ENCODE data around the gene PTRH2. TPM values are rescaled to one million over a fixed set of nuclear protein-coding genes. Genes with fewer than 3 reads are reported as not detected.

Gene PTRH2
- total and polyA plus RNA-seq, 2 donors (not counting 3 experiments of a cell fraction or from before 2014, with no cell fraction given): 40.1 to 46.7 TPM

DNA sequence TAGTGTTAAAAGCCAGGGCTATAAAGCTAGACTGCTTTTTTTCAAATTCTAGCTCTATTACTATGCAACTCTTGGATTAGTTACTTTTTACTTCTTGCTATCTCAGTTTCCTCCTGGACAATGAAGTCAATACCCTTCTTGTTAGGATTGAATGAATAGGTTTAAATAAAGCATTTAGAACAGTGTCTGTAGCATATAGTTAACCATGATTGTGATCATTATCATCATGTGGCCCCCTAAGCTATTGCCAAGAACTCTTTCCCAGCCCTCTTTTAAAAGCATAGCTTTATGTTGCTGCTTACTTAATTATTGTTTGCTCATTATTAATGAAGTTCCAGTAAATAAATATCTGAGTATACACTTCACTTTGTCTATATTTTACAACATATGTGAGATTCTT is 4.7 kb upstream of the PTRH2 start:
- H3K27me3 ChIP-seq (ENCODE audit: control insufficient read depth in 2 of 2, insufficient read depth in 2 of 2, low read length in 2 of 2): no peaks in the 10 kb centered on the region
- no peaks in the 10 kb centered on the region for H4K20me1 ChIP-seq (replicated peaks; ENCODE audit: control insufficient read depth, extremely low read depth, insufficient read depth, low read length)
- BruUV-seq (replicated peaks): no TSS peak
- H3K36me3 ChIP-seq (ENCODE audit: control insufficient read depth in 2 of 2, extremely low read depth in 1 of 2, insufficient read depth in 2 of 2, low read length in 2 of 2): no peaks in the 10 kb centered on the region
- TF ChIP-seq, protein P1, sequence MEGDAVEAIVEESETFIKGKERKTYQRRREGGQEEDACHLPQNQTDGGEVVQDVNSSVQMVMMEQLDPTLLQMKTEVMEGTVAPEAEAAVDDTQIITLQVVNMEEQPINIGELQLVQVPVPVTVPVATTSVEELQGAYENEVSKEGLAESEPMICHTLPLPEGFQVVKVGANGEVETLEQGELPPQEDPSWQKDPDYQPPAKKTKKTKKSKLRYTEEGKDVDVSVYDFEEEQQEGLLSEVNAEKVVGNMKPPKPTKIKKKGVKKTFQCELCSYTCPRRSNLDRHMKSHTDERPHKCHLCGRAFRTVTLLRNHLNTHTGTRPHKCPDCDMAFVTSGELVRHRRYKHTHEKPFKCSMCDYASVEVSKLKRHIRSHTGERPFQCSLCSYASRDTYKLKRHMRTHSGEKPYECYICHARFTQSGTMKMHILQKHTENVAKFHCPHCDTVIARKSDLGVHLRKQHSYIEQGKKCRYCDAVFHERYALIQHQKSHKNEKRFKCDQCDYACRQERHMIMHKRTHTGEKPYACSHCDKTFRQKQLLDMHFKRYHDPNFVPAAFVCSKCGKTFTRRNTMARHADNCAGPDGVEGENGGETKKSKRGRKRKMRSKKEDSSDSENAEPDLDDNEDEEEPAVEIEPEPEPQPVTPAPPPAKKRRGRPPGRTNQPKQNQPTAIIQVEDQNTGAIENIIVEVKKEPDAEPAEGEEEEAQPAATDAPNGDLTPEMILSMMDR (IDR thresholded peaks at IDR 0.05; ENCODE audit: extremely low read depth in 1 of 2, insufficient read depth in 1 of 2, low read depth in 1 of 2, low read length in 2 of 2): no peak
- TF ChIP-seq POLR2A (IDR thresholded peaks at IDR 0.05; ENCODE audit: low read depth, low read length): no peak
- TF ChIP-seq, protein P2, sequence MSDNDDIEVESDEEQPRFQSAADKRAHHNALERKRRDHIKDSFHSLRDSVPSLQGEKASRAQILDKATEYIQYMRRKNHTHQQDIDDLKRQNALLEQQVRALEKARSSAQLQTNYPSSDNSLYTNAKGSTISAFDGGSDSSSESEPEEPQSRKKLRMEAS (IDR thresholded peaks at IDR 0.05; ENCODE audit: insufficient read depth, insufficient read length): no peak
- TF ChIP-seq MYC (IDR thresholded peaks at IDR 0.05; ENCODE audit: low read depth, low read length): no peak
- no peak for TF ChIP-seq EZH2 (IDR thresholded peaks at IDR 0.05; ENCODE audit: borderline replicate concordance, low read depth, low read length, severe bottlenecking)
- no peak overlapping the region for H2AFZ ChIP-seq (ENCODE audit: low read depth, low read length)
- H3K79me2 ChIP-seq (ENCODE audit: control insufficient read depth, insufficient read depth, low read length): peaks cover 85% of the 10 kb centered on the region
- no peak overlapping the region for H3K9ac ChIP-seq (replicated peaks; ENCODE audit: extremely low read depth, insufficient read depth, low read length)
- intact Hi-C loops (cut with micrococcal nuclease) (no loop called here), dilution Hi-C loops (cut with MboI; ENCODE audit: extremely low pct_ligation_motif_present, low sequenced_read_pairs) (no loop called here)
- no peak overlapping the region for H3K27ac ChIP-seq (ENCODE audit: insufficient read depth, low read depth, low read length)
- POLR2A ChIA-PET: no interaction called here
- no peak overlapping the region for H3K4me3 ChIP-seq (replicated peaks in 1 of 3; ENCODE audit: insufficient read depth in 1 of 3, low read depth in 1 of 3, low read length in 3 of 3)
- DNase-seq (ENCODE audit: low read depth, low spot score): no peak
- peaks cover 13% of the 10 kb centered on the region for H3K4me1 ChIP-seq (ENCODE audit: control insufficient read depth, extremely low read depth, insufficient read depth, low read length)
- no peaks in the 10 kb centered on the region for H3K9me1 ChIP-seq (replicated peaks; ENCODE audit: control insufficient read depth, extremely low read depth, insufficient read depth, low read length)
- no peak for FAIRE-seq
- CTCF ChIA-PET: interaction anchor here (1.3 to 2.3 kb wide), 3 partner anchors 11 to 147 kb away, joined by 3 to 8 read pairs (median 3); no protein-coding TSS in a partner anchor
- H3K4me2 ChIP-seq (ENCODE audit: insufficient read depth, low read length): no peak overlapping the region
- no peaks in the 10 kb centered on the region for H3K9me3 ChIP-seq (replicated peaks; ENCODE audit: control insufficient read depth, insufficient read depth, low read length)

All from endothelial cell of umbilical vein (primary cell).